A549 (cell line): ENCODE results near the gene HLA-DQA1.

Source experiments
- ESRRA ChIP-seq: fragments of 150-350 bp; IDR thresholded peaks from 2 replicates; pipeline ENCODE4 v1.6.1; 2014; ENCODE audit warnings: mild to moderate bottlenecking, low read length, borderline replicate concordance
- GATA3 ChIP-seq: IDR thresholded peaks from 2 replicates; pipeline ENCODE4 v1.6.1; 2012; ENCODE audit warnings: borderline replicate concordance
- KDM5A ChIP-seq: fragments of 200-600 bp; sonication (generic); IDR thresholded peaks from 2 replicates; pipeline ENCODE4 v1.6.1; 2016; ENCODE audit warnings: antibody characterized with exemption, mild to moderate bottlenecking
- MAZ ChIP-seq: fragments of 150-350 bp; IDR thresholded peaks from 2 replicates; pipeline ENCODE4 v1.6.1; 2014; ENCODE audit warnings: antibody characterized with exemption, low read depth, low read length, borderline replicate concordance
- MYC ChIP-seq: IDR thresholded peaks from 2 replicates; pipeline ENCODE4 v1.6.1; 2012; ENCODE audit warnings: mild to moderate bottlenecking, inconsistent platforms, low read length, improper control_type of control experiment, borderline replicate concordance
- POLR2A ChIP-seq: IDR thresholded peaks from 2 replicates; pipeline ENCODE4 v1.6.1; 2012; ENCODE audit warnings: mild to moderate bottlenecking, low read length
- REST ChIP-seq: fragments of 200-600 bp; sonication (generic); IDR thresholded peaks from 2 replicates; pipeline ENCODE4 v1.6.1; 2016; ENCODE audit warnings: antibody characterized with exemption, mild to moderate bottlenecking, moderate library complexity
- RFX5 ChIP-seq: fragments of 450-650 bp; IDR thresholded peaks from 2 replicates; pipeline ENCODE4 v1.7.1; 2014; ENCODE audit warnings: antibody characterized with exemption, mild to moderate bottlenecking, moderate library complexity
- TP53 ChIP-seq: fragments of 250-450 bp; sonication (Bioruptor Pico); IDR thresholded peaks from 2 replicates; pipeline ENCODE4 v1.5.0; 2021; ENCODE audit warnings: mild to moderate bottlenecking, moderate library complexity
- TF ChIP-seq, protein P1 (sequence below): fragments of >200 bp; sonication (Bioruptor Twin); formaldehyde crosslinking; IDR thresholded peaks from 3 replicates; pipeline ENCODE4 v1.5.1; 2016

GRCh38 chr6:32627249-32627648, 10.0 kb upstream of the HLA-DQA1 start:
- TF ChIP-seq, protein P1, sequence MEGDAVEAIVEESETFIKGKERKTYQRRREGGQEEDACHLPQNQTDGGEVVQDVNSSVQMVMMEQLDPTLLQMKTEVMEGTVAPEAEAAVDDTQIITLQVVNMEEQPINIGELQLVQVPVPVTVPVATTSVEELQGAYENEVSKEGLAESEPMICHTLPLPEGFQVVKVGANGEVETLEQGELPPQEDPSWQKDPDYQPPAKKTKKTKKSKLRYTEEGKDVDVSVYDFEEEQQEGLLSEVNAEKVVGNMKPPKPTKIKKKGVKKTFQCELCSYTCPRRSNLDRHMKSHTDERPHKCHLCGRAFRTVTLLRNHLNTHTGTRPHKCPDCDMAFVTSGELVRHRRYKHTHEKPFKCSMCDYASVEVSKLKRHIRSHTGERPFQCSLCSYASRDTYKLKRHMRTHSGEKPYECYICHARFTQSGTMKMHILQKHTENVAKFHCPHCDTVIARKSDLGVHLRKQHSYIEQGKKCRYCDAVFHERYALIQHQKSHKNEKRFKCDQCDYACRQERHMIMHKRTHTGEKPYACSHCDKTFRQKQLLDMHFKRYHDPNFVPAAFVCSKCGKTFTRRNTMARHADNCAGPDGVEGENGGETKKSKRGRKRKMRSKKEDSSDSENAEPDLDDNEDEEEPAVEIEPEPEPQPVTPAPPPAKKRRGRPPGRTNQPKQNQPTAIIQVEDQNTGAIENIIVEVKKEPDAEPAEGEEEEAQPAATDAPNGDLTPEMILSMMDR, result no peak
- no peak for TF ChIP-seq ESRRA
- TF ChIP-seq POLR2A, result no peak
- TF ChIP-seq GATA3, result no peak
- TF ChIP-seq RFX5, result no peak
- TF ChIP-seq REST, result no peak
- no peak for TF ChIP-seq MYC
- TF ChIP-seq TP53 (CRISPR knock-in tag), result no peak
- no peak for TF ChIP-seq KDM5A
- no peak for TF ChIP-seq MAZ
